Ishikawa (cell line): ENCODE measurements around the gene BTN1A1.

Experiments
- CEBPB ChIP-seq: IDR thresholded peaks from 2 replicates; pipeline ENCODE4 v1.6.1; 2012
- CREB1 ChIP-seq: IDR thresholded peaks from 2 replicates; pipeline ENCODE4 v1.6.1; 2012; ENCODE audit warnings: low read depth
- EGR1 ChIP-seq: IDR thresholded peaks from 2 replicates; pipeline ENCODE4 v1.6.1; 2012
- EP300 ChIP-seq: IDR thresholded peaks from 2 replicates; pipeline ENCODE4 v1.6.1; 2012; ENCODE audit warnings: borderline replicate concordance
- FOXM1 ChIP-seq: IDR thresholded peaks from 2 replicates; pipeline ENCODE4 v1.6.1; 2012; ENCODE audit warnings: low read depth, borderline replicate concordance
- NFIC ChIP-seq: IDR thresholded peaks from 2 replicates; pipeline ENCODE4 v1.6.1; 2012
- RAD21 ChIP-seq: IDR thresholded peaks from 2 replicates; pipeline ENCODE4 v1.6.1; 2012; ENCODE audit warnings: low read depth
- TAF1 ChIP-seq: IDR thresholded peaks from 2 replicates; pipeline ENCODE4 v1.6.1; 2012; ENCODE audit warnings: low read depth, mild to moderate bottlenecking
- TCF12 ChIP-seq: IDR thresholded peaks from 2 replicates; pipeline ENCODE4 v1.6.1; 2012; ENCODE audit warnings: low read depth
- TEAD4 ChIP-seq: IDR thresholded peaks from 2 replicates; pipeline ENCODE4 v1.6.1; 2012
- YY1 ChIP-seq: IDR thresholded peaks from 2 replicates; pipeline ENCODE4 v1.6.1; 2012; ENCODE audit warnings: low read depth
- ZBTB7A ChIP-seq: IDR thresholded peaks from 2 replicates; pipeline ENCODE4 v1.6.1; 2012; ENCODE audit warnings: low read depth
- TF ChIP-seq, protein P1 (sequence below): IDR thresholded peaks from 2 replicates; pipeline ENCODE4 v1.6.1; 2012
- TF ChIP-seq, protein P2 (sequence below): IDR thresholded peaks from 2 replicates; pipeline ENCODE4 v1.6.1; 2012
- TF ChIP-seq, protein P3 (sequence below): IDR thresholded peaks from 2 replicates; pipeline ENCODE4 v1.6.1; 2012; ENCODE audit warnings: low read depth, mild to moderate bottlenecking

BTN1A1 gene

DNA sequence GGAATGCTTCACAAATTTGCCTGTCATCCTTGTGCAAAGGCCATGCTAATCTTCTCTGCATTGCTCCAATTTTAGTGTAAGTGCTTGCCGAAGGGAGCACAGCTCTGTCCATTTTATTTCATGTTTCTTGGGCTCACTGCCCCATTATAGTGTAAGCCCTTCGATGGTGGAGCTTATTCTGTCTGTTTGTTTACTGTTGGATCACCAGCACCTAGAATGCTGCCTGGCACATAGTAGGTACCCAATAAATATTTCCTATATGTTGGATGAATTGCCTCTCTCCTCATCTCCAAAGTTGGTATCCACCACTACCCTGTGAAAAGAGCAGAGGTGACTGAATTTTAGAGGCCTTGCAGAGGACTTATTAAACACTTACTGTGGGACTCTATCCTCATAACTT lies 19.3 kb downstream of the BTN1A1 start:
- no peak for TF ChIP-seq YY1
- no peak for TF ChIP-seq NFIC
- TF ChIP-seq, protein P1, sequence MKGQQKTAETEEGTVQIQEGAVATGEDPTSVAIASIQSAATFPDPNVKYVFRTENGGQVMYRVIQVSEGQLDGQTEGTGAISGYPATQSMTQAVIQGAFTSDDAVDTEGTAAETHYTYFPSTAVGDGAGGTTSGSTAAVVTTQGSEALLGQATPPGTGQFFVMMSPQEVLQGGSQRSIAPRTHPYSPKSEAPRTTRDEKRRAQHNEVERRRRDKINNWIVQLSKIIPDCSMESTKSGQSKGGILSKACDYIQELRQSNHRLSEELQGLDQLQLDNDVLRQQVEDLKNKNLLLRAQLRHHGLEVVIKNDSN, result no peak
- TF ChIP-seq, protein P2, sequence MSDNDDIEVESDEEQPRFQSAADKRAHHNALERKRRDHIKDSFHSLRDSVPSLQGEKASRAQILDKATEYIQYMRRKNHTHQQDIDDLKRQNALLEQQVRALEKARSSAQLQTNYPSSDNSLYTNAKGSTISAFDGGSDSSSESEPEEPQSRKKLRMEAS, result no peak
- TF ChIP-seq RAD21, result no peak
- no peak for TF ChIP-seq EP300
- TF ChIP-seq TAF1, result no peak
- TF ChIP-seq CEBPB, result no peak
- no peak for TF ChIP-seq TEAD4
- TF ChIP-seq CREB1, result no peak

DNA sequence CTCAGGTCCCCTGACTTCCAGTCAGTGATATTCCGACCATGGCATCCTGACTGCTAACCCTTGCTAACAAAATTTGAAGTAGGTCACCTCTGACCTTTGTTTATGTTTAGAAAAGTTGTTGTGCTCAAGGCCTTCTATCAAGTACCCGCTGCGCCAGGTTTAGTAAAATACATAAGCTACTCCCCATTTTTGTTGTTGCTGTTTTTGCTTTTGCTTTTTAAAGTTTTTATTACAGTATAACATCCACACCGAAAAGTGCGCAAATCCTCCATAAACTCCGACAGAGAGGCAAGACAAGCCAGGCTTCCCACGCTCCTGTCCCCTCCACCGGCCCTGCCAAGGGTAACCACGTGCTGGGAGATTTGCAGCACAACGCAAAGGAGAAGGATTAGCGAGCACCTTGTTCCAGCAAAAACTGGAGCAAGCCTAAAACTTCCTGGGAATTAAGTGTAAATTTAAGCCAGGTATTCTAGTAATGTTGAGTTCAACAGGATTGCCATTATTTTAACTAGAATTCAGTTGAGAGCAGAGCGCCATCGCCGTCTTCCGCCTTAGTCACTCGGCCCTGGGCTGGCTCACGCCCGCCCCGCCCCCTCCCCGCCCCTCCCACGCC lies 20.2 kb downstream of the BTN1A1 start:
- TF ChIP-seq TAF1, result no peak
- no peak for TF ChIP-seq FOXM1
- no peak for TF ChIP-seq YY1
- TF ChIP-seq, protein P2, result peak; percentile 99
- TF ChIP-seq RAD21, result no peak
- TF ChIP-seq, protein P1, result peak; percentile 75
- TF ChIP-seq, protein P3, sequence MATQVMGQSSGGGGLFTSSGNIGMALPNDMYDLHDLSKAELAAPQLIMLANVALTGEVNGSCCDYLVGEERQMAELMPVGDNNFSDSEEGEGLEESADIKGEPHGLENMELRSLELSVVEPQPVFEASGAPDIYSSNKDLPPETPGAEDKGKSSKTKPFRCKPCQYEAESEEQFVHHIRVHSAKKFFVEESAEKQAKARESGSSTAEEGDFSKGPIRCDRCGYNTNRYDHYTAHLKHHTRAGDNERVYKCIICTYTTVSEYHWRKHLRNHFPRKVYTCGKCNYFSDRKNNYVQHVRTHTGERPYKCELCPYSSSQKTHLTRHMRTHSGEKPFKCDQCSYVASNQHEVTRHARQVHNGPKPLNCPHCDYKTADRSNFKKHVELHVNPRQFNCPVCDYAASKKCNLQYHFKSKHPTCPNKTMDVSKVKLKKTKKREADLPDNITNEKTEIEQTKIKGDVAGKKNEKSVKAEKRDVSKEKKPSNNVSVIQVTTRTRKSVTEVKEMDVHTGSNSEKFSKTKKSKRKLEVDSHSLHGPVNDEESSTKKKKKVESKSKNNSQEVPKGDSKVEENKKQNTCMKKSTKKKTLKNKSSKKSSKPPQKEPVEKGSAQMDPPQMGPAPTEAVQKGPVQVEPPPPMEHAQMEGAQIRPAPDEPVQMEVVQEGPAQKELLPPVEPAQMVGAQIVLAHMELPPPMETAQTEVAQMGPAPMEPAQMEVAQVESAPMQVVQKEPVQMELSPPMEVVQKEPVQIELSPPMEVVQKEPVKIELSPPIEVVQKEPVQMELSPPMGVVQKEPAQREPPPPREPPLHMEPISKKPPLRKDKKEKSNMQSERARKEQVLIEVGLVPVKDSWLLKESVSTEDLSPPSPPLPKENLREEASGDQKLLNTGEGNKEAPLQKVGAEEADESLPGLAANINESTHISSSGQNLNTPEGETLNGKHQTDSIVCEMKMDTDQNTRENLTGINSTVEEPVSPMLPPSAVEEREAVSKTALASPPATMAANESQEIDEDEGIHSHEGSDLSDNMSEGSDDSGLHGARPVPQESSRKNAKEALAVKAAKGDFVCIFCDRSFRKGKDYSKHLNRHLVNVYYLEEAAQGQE, result no peak
- TF ChIP-seq ZBTB7A, result no peak
- TF ChIP-seq EP300, result peak; percentile 5; the same call in 1 of the 2 replicates
- no peak for TF ChIP-seq EGR1
- no peak for TF ChIP-seq TEAD4
- no peak for TF ChIP-seq CEBPB

DNA sequence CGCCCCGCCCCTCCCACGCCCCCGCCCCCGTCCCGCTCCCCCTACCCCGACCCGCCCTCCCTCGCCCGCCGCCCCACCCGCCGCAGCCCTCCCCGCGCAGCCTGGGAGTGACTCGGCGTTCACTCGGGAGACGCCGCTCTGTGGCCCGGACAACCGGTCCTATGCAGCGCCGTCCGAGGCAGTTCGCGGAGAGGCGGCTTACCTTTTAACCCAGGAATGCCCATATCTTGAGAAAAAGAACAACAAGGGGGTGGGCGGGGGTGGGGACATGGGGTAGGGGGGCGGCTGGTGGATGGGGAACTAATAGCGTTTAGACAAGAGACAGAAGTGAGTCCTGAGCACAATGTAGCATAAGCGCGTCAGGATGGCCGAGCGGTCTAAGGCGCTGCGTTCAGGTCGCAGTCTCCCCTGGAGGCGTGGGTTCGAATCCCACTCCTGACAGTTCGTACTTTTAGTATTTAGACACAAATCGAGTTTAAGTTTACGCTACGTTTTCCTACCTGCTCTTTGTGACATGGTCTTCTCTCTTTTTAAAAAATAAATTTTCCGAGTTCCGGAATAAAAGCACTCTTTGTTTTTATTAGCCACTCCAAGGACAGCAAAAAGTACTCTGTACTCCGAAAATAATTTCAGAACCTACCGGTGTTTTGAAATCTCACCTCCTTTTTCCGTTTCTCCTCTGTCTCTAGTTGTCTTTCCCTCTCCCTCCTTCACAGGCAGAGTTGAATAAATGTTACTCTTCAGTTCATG lies 20.9 kb downstream of the BTN1A1 start:
- TF ChIP-seq TAF1, result 0 out of 2 replicates have a peak, but pooled peaks have one; percentile 9
- TF ChIP-seq YY1, result no peak; the same call in 1 of the 2 replicates
- 0 out of 2 replicates have a peak, but pooled peaks have one; percentile 29 for TF ChIP-seq CREB1
- peak; percentile 86 for TF ChIP-seq TEAD4

DNA sequence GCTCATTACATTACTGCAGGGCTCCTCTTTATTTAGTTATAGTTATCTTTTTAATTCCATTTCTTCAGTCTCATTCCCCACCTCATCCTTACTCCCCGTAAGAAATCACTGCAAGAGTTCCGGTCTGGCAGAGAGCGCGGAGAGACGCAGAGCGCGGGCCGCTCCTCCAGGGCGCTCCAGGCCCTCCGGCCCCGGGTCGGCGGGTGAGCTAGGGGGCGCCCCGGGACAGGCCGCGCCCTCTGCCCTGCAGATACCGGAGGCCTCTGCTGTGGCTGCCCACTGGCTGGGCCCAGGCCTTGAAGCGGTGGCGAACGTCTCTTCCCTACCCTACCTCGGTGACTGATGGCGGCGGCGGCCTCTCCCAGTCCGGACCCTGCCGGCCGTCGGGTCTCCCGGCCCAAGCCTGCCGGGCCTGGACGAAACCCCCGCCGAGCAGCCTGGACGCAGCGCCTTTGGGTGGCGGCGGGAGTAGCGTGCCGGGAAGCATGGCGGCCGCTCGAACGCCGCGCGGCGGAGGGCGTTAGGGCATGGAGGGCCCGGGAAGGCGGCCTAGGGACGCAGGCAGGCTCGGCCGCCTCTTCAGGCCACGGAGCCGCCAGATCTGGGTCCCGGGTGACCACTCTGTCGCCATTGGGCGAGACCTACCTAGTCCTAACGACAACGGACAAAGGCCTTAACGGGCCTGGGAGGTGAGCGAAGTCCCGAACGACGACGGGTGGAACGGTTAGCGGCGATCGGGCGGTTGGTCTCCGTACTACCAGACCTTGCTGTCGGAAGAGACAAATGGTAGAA lies 21.7 kb downstream of the BTN1A1 start:
- TF ChIP-seq TCF12 (no peak), CEBPB (no peak), ZBTB7A (no peak)

DNA sequence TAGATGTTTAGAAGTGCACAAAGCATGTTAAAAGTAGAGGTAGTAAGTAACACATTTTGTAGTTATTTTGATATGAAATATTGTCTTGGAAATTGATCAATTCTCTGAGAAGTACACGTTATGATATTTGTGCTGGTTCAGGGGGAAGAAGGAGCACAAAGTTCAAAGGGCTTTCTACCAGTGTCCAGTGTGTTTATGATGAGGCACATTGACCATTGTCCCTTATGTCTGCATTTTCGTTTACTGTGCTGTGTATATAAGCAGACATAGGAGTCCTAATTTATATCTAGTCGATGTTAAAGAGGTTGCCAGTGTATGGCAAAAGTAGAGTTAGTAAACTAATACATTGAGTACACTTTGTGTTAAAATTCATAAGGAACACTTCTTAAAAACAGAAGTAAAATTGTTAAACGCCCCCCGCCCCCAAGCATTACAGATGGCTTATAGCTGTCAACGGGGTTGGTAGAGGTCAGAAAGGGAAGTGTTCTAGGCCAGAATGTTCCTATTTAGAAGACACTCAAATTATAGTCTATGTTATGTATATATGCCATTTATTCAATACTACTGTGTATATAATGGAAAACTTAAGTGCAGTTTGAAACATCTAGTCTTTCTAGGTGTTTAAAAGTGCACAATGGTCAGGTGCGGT lies 24.7 kb downstream of the BTN1A1 start:
- TF ChIP-seq EGR1 (no peak), TEAD4 (no peak), CREB1 (no peak), NFIC (no peak), EP300 (no peak)

DNA sequence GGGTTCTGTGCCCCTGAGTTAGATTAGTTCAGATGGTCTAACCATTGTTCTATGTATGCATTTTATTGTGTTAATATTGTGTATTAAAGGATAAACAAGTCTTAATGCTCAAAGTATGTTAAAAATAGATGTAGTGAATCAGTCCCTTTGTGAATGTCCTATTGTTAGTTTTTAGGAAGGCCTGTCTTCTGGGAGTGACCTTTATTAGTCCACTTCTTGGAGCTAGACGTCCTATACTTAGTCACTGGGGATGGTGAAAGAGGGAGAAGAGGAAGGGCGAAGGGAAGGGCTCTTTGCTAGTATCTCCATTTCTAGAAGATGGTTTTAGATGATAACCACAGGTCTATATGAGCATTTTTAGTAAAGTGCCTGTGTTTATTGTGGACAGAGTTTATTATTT lies 25.7 kb downstream of the BTN1A1 start:
- TF ChIP-seq TEAD4 (no peak), TCF12 (no peak), CREB1 (no peak), CEBPB (no peak), TAF1 (no peak), FOXM1 (no peak), YY1 (no peak), EP300 (no peak), RAD21 (no peak), NFIC (no peak), ZBTB7A (no peak), EGR1 (no peak)
- TF ChIP-seq, protein P2, result no peak
- TF ChIP-seq, protein P1, result no peak
- TF ChIP-seq, protein P3, result no peak
